Measurements from ENCODE around the gene NUCKS1. TPM values are rescaled to one million over a fixed set of nuclear protein-coding genes. Genes with fewer than 3 reads are reported as not detected.
A peak's percentile ranks its signal among the peaks of the same experiment; 100 is the strongest.

NUCKS1 gene
- total RNA-seq, 2 donors from 2014 or later = 157 to 168 TPM

- intact Hi-C loops (cut with DNase I) = no loop called here
Measured at GRCh38 chr1:205775015-205775716, 25.2 kb upstream of the NUCKS1 start, which contains the start of gene RAB29. Gene RAB29 (minus strand): TSS chr1:205775482. CDS start chr1:205774956, 526 bp downstream.

GRCh38 chr1:205774198-205775014 is 24.4 kb upstream of the NUCKS1 start:
- no peak for DNase-seq (ENCODE audit: low spot score)
- intact Hi-C loops (cut with DNase I) = no loop called here

More at GRCh38 chr1:205775015-205775716, 25.2 kb upstream of the NUCKS1 start, which contains the start of gene RAB29:
- DNase-seq (ENCODE audit: low spot score) = peak; percentile 93

- intact Hi-C loops (cut with DNase I) = no loop called here
- DNase-seq (ENCODE audit: low spot score) = no peak
Measured at GRCh38 chr1:205772607-205773032, 22.6 kb upstream of the NUCKS1 start.

GRCh38 chr1:205770618-205771017 is 20.6 kb upstream of the NUCKS1 start:
- intact Hi-C loops (cut with DNase I) = no loop called here

GRCh38 chr1:205769641-205770365 is 19.8 kb upstream of the NUCKS1 start:
- DNase-seq (ENCODE audit: low spot score) = no peak
- intact Hi-C loops (cut with DNase I) = no loop called here

More at GRCh38 chr1:205770618-205771017, 20.6 kb upstream of the NUCKS1 start:
- DNase-seq (ENCODE audit: low spot score) = no peak

- DNase-seq (ENCODE audit: low spot score) = no peak
- intact Hi-C loops (cut with DNase I) = no loop called here
Measured at GRCh38 chr1:205767248-205767647, 17.3 kb upstream of the NUCKS1 start.

GRCh38 chr1:205766570-205766969 is 16.6 kb upstream of the NUCKS1 start:
- no peak for DNase-seq (ENCODE audit: low spot score)
- intact Hi-C loops (cut with DNase I) = no loop called here

- intact Hi-C loops (cut with DNase I) = no loop called here
- DNase-seq (ENCODE audit: low spot score) = no peak
Measured at GRCh38 chr1:205766038-205766437, 16.1 kb upstream of the NUCKS1 start.

GRCh38 chr1:205764578-205764977 is 14.6 kb upstream of the NUCKS1 start:
- intact Hi-C loops (cut with DNase I) = no loop called here
- no peak for DNase-seq (ENCODE audit: low spot score)

- intact Hi-C loops (cut with DNase I) = no loop called here
- no peak for DNase-seq (ENCODE audit: low spot score)
Measured at GRCh38 chr1:205763980-205764379, 14.0 kb upstream of the NUCKS1 start.

- intact Hi-C loops (cut with DNase I) = no loop called here
- no peak for DNase-seq (ENCODE audit: low spot score)
Measured at GRCh38 chr1:205760606-205761005, 10.6 kb upstream of the NUCKS1 start.

- intact Hi-C loops (cut with DNase I) = no loop called here
Measured at GRCh38 chr1:205756552-205756951, 6.6 kb upstream of the NUCKS1 start.

GRCh38 chr1:205754857-205755256 is 4.9 kb upstream of the NUCKS1 start:
- no peak for DNase-seq (ENCODE audit: low spot score)
- intact Hi-C loops (cut with DNase I) = no loop called here

More at GRCh38 chr1:205756552-205756951, 6.6 kb upstream of the NUCKS1 start:
- DNase-seq (ENCODE audit: low spot score) = no peak

- no peak for DNase-seq (ENCODE audit: low spot score)
- intact Hi-C loops (cut with DNase I) = no loop called here
Measured at GRCh38 chr1:205751036-205751651, 1.2 kb upstream of the NUCKS1 start.

GRCh38 chr1:205749234-205750137 is 496 bp downstream of the NUCKS1 start:
- intact Hi-C loops (cut with DNase I) = no loop called here
- peak; percentile 98 for DNase-seq (ENCODE audit: low spot score)

- intact Hi-C loops (cut with DNase I) = no loop called here
- peak; percentile 90 for DNase-seq (ENCODE audit: low spot score)
Measured at GRCh38 chr1:205748403-205749233, 1.4 kb downstream of the NUCKS1 start.

- intact Hi-C loops (cut with DNase I) = no loop called here
Measured at GRCh38 chr1:205746757-205747412, 3.1 kb downstream of the NUCKS1 start.

More at GRCh38 chr1:205746757-205747412, 3.1 kb downstream of the NUCKS1 start:
- no peak for DNase-seq (ENCODE audit: low spot score)

Data from posterior vena cava (tissue), 2 donors.